Activated CD8-positive, alpha-beta memory T cell treated with anti-CD3 and anti-CD28 coated beads, Interleukin-2, amount 10 ng/mL, durations not matched to agents 7 days and 5 days (primary cell): Measurements from ENCODE around the gene FHAD1. TPM values are rescaled to one million over a fixed set of nuclear protein-coding genes. Genes with fewer than 3 reads are reported as not detected.
A peak's percentile ranks its signal among the peaks of the same experiment; 100 is the strongest.

Source experiments
- ATAC-seq: fragments of 150-1000 bp; cut with Tn5 transposase; one replicate; pipeline ENCODE4 v1.10.0; 2021; ENCODE audit warnings: moderate library complexity
- CTCF ChIA-PET: fragments of 350-600 bp; sonication (Branson Sonifier 250); formaldehyde crosslinking; loops from one replicate; lab custom pipeline; 2021; ENCODE audit warnings: antibody characterized with exemption; lab: Charles Lee
- DNase-seq: peaks from one replicate; pipeline ENCODE4 v3.0.0-alpha.2; 2020
- H3K27ac Mint-ChIP-seq: one replicate; pipeline ENCODE4 v1.8.0; 2021; ENCODE audit warnings: mild to moderate bottlenecking, mixed read lengths
- H3K27me3 Mint-ChIP-seq: one replicate; pipeline ENCODE4 v1.8.0; 2021; ENCODE audit warnings: mixed read lengths
- H3K36me3 Mint-ChIP-seq: one replicate; pipeline ENCODE4 v1.8.0; 2021; ENCODE audit warnings: mild to moderate bottlenecking, mixed read lengths
- H3K4me1 Mint-ChIP-seq: one replicate; pipeline ENCODE4 v1.8.0; 2021; ENCODE audit warnings: mixed read lengths
- H3K4me3 Mint-ChIP-seq: one replicate; pipeline ENCODE4 v1.8.0; 2021; ENCODE audit warnings: mild to moderate bottlenecking, moderate library complexity, mixed read lengths
- H3K9me3 Mint-ChIP-seq: one replicate; pipeline ENCODE4 v1.8.0; 2022; ENCODE audit warnings: low read depth, mixed read lengths
- total RNA-seq, 2 experiments: library from RNA; stranded (reverse); gene quantifications; one replicate each; pipeline ENCODE4 v1.2.3, GENCODE V29; 2021

The FHAD1 gene
- total RNA-seq, 2 experiments from 2014 or later = not detected

DNA sequence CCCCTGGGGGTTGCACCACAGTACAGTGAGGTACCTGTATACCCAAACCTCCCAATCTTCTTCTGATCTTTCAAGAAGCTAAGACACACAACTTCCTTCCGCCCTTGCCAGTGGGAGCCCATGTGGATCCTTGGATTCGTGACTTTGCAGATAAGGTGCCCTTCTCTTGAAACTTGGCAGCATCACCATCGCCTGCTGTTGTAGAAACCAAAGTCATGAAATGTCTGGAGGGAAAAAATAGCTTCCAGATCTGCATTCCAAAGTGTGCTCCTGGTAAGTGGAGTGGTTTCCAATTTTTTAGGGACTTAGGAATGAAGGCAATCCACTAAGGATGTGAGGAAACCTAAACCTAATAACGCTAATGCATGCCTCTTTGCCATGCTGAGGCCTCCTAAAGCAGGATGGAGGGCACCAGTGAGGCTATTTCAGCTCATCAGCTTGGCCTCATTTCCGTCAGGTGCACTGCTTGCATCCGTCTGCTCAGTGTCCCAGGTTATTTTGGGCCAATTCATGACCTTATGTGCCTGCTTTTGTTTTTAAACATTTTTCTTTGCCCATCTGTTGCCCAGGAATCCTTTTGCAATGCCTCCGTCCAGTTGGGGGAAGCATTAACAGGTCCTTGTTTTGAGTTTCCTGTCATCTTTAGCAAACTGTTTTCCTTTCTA is 154.5 kb downstream of the FHAD1 start:
- DNase-seq (no peak), ATAC-seq (no peak)
- CTCF ChIA-PET = interaction anchor here (0.6 kb wide), 1 partner anchor 78 kb away, joined by 4 read pairs; no protein-coding TSS in a partner anchor
- no peaks in the 10 kb centered on the region for H3K36me3 Mint-ChIP-seq
- H3K27ac Mint-ChIP-seq = no peak overlapping the region
- peaks cover 6% of the 10 kb centered on the region for H3K9me3 Mint-ChIP-seq
- H3K27me3 Mint-ChIP-seq = peaks cover 3% of the 10 kb centered on the region
- H3K4me3 Mint-ChIP-seq = no peak overlapping the region
- no peaks in the 10 kb centered on the region for H3K4me1 Mint-ChIP-seq

DNA sequence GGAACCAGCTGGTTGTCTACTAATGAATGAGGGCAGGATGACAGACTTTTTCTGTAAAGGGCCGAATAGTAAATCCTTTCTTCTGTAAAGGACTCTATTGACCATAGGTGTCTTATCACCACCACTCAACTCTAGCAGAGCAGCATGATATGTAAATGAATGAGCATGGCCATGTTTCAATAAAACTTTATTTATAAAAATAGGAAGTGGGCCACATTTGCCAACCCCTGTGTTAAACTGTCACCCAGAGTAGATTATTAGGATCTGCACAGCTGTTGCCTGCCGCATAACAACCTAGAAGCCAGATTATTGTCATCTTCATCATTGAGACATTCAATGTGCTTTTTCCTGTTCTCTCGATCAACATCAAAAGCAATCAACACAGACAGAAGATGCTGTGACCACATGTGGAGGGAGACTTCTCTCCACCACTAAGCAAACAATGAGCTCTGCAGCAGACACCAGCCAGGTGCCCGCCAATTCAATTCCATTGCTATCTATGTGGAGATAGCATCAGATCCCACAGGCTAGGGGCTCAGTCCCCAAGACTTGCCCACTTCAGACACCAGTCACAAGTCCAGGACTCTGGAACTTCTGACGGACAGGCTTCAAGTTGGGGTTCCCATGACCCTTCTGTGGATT is 155.9 kb downstream of the FHAD1 start:
- H3K27me3 Mint-ChIP-seq = peaks cover 17% of the 10 kb centered on the region
- H3K27ac Mint-ChIP-seq = no peak overlapping the region
- DNase-seq = no peak
- peaks cover 6% of the 10 kb centered on the region for H3K9me3 Mint-ChIP-seq
- ATAC-seq = no peak
- H3K4me3 Mint-ChIP-seq = no peak overlapping the region
- H3K4me1 Mint-ChIP-seq = peaks cover under 1% of the 10 kb centered on the region
- H3K36me3 Mint-ChIP-seq = no peaks in the 10 kb centered on the region
- CTCF ChIA-PET = interaction anchor here (0.8 to 1.9 kb wide), 3 partner anchors 25 to 30 kb away, joined by 3 to 4 read pairs (median 3); no protein-coding TSS in a partner anchor

DNA sequence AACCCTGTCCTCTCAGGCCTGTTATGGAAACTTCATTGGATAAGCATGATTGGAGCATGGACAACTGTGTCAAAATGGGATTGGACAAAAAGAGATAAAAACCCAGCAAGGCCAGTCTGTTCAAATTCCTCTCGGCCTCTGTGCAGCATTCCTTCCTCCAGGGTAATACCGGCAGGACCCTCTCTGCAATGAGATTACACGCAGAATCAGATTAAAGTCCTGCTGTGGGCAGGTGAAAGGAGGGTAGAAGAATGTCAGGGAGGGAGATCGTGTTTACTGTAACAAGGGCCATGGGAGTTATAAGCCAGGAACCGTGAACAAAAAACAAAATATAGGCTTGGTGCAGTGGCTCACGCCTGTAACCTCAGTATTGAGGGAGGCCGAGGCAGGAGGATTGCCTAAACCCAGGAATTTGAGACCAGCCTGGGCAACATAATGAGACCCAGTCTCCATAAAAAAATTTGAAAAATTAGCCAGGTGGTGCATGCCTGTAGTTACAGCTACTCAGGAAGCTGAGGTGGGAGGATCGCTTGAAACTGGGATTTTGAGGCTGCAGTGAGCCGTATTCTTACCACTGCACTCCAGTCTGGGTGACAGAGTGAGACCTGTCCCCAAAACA is 157.0 kb downstream of the FHAD1 start:
- no peak for DNase-seq
- CTCF ChIA-PET = interaction anchor here (1.5 to 1.9 kb wide), 2 partner anchors 24 to 29 kb away, joined by 3 to 4 read pairs; no protein-coding TSS in a partner anchor
- Mint-ChIP-seq H3K9me3 (peaks cover 3% of the 10 kb centered on the region), H3K36me3 (no peaks in the 10 kb centered on the region), H3K4me1 (peaks cover 5% of the 10 kb centered on the region), H3K27me3 (peaks cover 26% of the 10 kb centered on the region), H3K27ac (no peak overlapping the region), H3K4me3 (no peak overlapping the region)
- no peak for ATAC-seq

DNA sequence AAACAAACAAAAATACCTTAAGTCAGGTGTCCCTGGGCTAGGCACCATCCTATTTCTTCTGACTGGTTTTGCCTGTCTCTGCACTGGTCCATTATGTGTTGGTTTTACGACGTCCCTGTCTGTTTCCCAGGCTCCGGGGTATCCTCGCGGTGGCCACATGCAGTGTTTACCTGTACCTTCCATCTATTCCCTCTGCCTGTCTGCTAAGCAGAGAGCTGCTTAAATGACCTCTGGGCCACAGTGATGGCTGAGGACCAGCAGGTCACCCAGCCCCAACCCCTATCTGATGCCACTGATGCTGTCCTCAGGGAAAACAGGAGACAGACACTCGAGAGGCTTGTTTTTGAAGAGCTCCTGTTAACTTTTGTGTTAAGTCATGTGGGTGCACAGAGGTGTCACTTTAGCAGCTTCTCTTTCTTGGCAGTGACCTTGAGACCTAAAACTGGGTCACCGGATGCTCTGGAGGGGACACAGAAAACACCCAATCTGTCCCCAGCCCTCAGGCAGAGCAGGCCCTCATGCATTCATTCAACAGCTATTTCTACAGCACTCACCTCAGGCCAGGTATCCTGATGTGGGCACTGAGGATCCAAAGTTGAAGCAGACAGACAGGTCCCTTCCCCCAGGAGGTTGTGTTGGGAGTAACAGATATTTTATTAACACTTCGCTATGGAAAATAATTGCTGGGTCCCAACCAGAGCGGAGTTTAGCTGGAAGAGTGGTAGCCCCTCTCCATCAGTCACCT is 158.3 kb downstream of the FHAD1 start:
- DNase-seq (no peak), ATAC-seq (no peak)
- no peaks in the 10 kb centered on the region for H3K9me3 Mint-ChIP-seq
- CTCF ChIA-PET = interaction anchor here (1.7 to 1.9 kb wide), 2 partner anchors 26 to 82 kb away, joined by 6 read pairs; no protein-coding TSS in a partner anchor
- H3K27me3 Mint-ChIP-seq = peaks cover 28% of the 10 kb centered on the region
- no peak overlapping the region for H3K4me3 Mint-ChIP-seq
- no peak overlapping the region for H3K27ac Mint-ChIP-seq
- peaks cover 7% of the 10 kb centered on the region for H3K4me1 Mint-ChIP-seq
- H3K36me3 Mint-ChIP-seq = no peaks in the 10 kb centered on the region

DNA sequence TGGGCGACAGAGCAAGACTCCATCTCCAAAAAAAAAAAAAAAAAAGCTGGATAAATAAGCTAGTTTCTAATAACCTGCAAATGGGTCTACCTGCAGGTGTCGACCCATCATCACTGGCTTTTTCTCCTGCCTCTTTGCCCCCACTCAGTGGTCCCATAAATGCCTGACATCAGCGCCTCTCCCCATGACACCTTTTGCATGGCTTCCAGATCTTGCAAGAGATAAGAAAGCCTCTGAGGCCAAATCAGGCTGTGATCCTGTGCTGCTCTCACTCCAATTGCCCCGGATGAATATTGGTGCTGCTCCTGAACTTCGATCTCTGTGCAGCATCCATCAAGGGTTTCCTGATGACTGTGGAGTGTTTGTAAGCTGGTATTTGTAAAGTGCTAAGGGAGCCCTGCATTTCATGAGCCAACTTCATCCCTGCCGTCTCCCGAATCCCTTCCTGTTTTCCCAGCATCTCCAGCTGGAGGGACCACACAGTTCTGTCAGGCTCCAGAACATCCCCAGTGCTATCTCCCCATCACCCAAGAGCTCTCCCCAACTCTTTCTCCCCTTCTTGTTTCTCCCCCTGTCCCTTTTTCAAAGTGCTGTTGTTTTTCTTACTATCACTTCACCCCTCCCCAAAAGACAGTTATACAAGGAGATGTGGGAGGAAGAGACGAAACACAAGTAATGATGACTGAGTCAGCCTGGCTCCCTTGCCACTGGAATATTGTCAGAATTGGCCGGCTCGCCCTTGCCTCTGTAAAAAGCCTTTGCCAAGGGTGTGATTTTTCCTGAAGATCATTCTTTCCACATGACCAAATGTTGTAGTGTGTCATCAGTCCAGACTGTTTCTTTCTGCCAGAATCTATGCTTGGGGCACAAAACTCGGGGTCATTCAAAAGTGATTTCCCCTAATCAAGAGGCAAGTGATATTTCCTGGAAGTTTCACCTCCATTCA is 159.9 kb downstream of the FHAD1 start:
- H3K9me3 Mint-ChIP-seq = no peaks in the 10 kb centered on the region
- CTCF ChIA-PET = interaction anchor here (0.6 to 1.9 kb wide), 4 partner anchors 12 to 83 kb away, joined by 3 to 6 read pairs (median 5); no protein-coding TSS in a partner anchor
- peaks cover 13% of the 10 kb centered on the region for H3K4me1 Mint-ChIP-seq
- H3K27me3 Mint-ChIP-seq = peaks cover 28% of the 10 kb centered on the region
- no peak for ATAC-seq
- peaks cover 3% of the 10 kb centered on the region for H3K36me3 Mint-ChIP-seq
- DNase-seq = no peak
- no peak overlapping the region for H3K4me3 Mint-ChIP-seq
- H3K27ac Mint-ChIP-seq = no peak overlapping the region

DNA sequence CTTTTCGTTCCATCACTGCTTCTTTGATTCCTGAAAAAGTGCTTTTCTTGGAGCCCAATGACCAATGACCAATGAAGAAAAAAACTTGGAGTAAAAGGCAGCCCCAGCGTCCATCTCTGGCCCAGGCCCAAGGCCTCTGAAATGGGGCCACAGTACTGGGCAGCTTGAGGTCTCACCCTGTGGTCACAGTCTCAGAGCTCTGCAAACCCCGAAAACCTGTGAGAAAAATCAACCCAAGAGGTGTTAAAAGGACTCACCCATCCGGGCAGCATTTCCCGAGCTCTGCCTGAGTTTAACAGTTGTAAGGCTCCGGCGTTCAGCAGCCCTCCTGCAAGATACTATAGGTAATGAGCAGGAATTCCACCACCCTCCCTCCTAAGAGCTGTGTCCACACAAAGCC is 160.6 kb downstream of the FHAD1 start:
- peaks cover 28% of the 10 kb centered on the region for H3K27me3 Mint-ChIP-seq
- no peak overlapping the region for H3K27ac Mint-ChIP-seq
- DNase-seq = no peak
- no peaks in the 10 kb centered on the region for H3K9me3 Mint-ChIP-seq
- H3K4me3 Mint-ChIP-seq = no peak overlapping the region
- CTCF ChIA-PET = interaction anchor here (1.0 to 1.9 kb wide), 2 partner anchors 12 to 24 kb away, joined by 4 read pairs; no protein-coding TSS in a partner anchor
- H3K4me1 Mint-ChIP-seq = peaks cover 20% of the 10 kb centered on the region
- peaks cover 9% of the 10 kb centered on the region for H3K36me3 Mint-ChIP-seq
- ATAC-seq = no peak

DNA sequence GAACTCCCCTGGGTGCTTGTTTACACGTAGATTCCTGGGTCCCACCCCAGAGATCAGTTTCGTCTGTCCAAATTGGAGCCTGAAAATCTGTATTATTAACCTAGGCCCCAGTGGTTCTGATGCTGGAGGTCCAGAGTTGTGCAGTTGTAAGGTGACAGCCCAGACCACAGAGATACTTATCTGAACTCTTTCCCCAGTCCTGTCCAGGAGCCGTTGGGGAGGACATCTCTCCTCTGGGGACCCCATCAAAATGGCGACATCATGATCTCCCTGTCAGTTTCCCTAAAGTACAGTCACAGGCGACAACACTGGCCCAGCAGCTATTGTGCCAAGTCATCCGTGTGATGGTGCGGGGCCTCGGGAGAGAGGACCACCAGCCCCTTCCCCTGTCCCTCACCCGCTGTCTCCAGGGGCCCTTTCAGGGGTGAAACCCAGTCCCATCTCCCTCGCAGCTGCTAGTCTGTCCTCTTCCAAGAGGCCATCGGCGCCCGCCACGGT is 161.9 kb downstream of the FHAD1 start:
- peak overlapping the region; percentile 91 for H3K4me3 Mint-ChIP-seq
- H3K27me3 Mint-ChIP-seq = peaks cover 28% of the 10 kb centered on the region
- peak overlapping the region; percentile 56 for H3K27ac Mint-ChIP-seq
- CTCF ChIA-PET = interaction anchor here (1.9 kb wide), 1 partner anchor 14 kb away, joined by 4 read pairs; no protein-coding TSS in a partner anchor
- ATAC-seq (no peak), DNase-seq (no peak)
- H3K9me3 Mint-ChIP-seq = no peaks in the 10 kb centered on the region
- peaks cover 17% of the 10 kb centered on the region for H3K36me3 Mint-ChIP-seq
- peaks cover 30% of the 10 kb centered on the region for H3K4me1 Mint-ChIP-seq

DNA sequence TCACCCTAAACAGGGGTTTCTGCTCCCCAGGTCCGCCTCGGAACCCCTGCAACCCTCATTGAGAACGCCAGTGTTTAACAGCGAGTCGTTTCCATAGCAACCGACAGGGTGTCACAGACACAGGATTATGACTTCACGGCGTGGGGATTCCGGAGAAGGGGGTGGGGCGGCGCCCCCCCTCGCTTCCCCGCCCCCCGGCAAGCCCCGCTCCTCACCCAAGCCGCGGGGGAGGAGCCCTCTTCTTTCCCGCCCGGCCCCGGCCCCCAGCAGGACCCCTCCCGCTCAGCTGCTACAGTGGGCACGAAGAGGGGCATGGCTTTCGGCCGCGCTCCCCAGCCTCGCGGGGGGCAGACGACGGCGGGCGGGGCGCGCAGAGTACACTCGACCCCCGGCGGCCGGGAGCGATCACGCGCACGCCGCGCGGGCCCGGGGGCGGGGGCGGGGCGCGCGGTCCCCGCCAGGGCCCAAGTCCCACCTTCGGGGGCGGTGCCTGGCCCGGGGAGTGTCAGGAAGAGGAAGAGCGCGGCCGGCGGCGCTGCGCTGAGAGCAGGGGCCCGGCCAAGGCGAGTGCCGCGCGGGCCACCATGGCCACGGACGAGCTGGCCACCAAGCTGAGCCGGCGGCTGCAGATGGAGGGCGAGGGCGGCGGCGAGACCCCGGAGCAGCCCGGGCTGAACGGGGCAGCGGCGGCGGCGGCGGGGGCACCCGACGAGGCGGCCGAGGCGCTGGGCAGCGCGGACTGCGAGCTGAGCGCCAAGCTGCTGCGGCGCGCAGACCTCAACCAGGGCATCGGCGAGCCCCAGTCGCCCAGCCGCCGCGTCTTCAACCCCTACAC is 162.6 kb downstream of the FHAD1 start, which contains the start of gene EFHD2:
Gene EFHD2, plus strand, starts transcription at position 501 of the 835 bp plus-strand sequence. Its CDS starts 84 bp downstream, at position 585.
- peak within 1 kb of the TSS; percentile 86 for H3K27ac Mint-ChIP-seq
- H3K4me3 Mint-ChIP-seq = peak within 1 kb of the TSS; percentile 91
- H3K27me3 Mint-ChIP-seq = peaks cover 28% of the 10 kb centered on the region

DNA sequence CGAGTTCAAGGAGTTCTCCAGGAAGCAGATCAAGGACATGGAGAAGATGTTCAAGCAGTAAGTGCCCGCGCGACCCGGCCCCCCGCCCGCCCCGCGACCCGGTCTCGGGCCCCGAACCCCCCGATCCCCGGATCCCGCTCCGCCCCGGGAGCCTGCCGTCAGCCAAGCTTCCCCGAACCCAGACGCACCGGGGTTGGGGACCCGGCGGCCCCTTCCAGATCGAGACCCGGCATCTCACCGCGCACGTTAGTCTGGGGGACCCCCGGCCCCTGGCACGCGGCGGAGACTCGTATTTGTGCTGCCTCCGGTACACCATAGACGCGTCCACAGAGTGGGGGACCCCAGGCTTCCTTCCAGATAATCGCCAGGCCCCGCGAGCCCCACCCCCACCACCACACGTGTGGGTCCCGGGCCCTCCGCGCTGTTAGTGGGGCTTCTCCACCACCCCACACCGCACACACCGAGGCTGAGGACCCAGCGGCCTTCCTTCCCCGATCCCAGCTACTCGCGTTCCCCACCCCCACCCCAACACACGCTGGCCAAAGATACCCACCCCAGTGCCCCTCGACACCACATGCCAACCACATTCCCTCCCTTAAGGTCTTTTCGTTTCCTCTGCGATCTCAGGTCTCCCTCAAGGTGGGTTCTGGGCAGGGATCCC is 163.3 kb downstream of the FHAD1 start:
- H3K9me3 Mint-ChIP-seq = no peaks in the 10 kb centered on the region
- CTCF ChIA-PET = interaction anchor here (0.8 to 3.6 kb wide), 2 partner anchors 64 to 86 kb away, joined by 3 to 29 read pairs; no protein-coding TSS in a partner anchor
- peak; percentile 49 for DNase-seq
- H3K4me1 Mint-ChIP-seq = peaks cover 42% of the 10 kb centered on the region
- H3K36me3 Mint-ChIP-seq = peaks cover 28% of the 10 kb centered on the region
- ATAC-seq = no peak
- peak overlapping the region; percentile 86 for H3K27ac Mint-ChIP-seq
- peak overlapping the region; percentile 91 for H3K4me3 Mint-ChIP-seq
- H3K27me3 Mint-ChIP-seq = peaks cover 28% of the 10 kb centered on the region

More for the DNA sequence above, 162.6 kb downstream of the FHAD1 start, which contains the start of gene EFHD2:
- H3K9me3 Mint-ChIP-seq = no peaks in the 10 kb centered on the region
- H3K4me1 Mint-ChIP-seq = peaks cover 35% of the 10 kb centered on the region
- DNase-seq = peak; percentile 88
- peak; percentile 88 for ATAC-seq
- H3K36me3 Mint-ChIP-seq = peaks cover 21% of the 10 kb centered on the region
- CTCF ChIA-PET = interaction anchor here (0.8 to 3.6 kb wide), 2 partner anchors 63 to 86 kb away, joined by 3 to 29 read pairs; no protein-coding TSS in a partner anchor

DNA sequence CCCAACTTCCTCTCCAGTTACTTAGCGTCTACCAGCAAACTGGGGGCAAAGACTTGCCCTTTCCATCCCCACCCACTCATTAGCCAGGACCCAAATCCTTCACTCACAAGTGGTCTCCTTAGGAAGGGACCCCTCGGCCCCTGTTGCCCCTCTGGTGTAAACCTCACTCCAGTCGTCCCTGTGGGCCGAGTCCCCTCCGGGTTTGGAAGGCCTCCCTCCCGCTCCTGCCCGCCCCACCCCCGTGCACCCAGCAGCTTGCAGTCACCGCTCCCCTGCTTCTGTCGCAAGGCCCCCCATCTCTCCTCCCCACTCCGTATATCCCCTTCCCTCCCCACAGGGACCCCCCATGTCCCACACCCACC is 163.8 kb downstream of the FHAD1 start:
- Mint-ChIP-seq H3K27ac (peak overlapping the region; percentile 86), H3K4me1 (peaks cover 48% of the 10 kb centered on the region), H3K27me3 (peaks cover 28% of the 10 kb centered on the region), H3K36me3 (peaks cover 30% of the 10 kb centered on the region), H3K9me3 (no peaks in the 10 kb centered on the region), H3K4me3 (peak overlapping the region; percentile 91)
- CTCF ChIA-PET = interaction anchor here (0.7 to 3.6 kb wide), 4 partner anchors 20 to 955 kb away, joined by 3 to 29 read pairs (median 4); no protein-coding TSS in a partner anchor
- no peak for ATAC-seq
- peak; percentile 49 for DNase-seq
